ENCODE results near the gene MEAF6.
"Not testable (repeated sequence)": the region's sequence is repeated elsewhere in the genome, so short reads cannot be mapped to it uniquely, and the experiment has no call there.

Gene MEAF6

DNA sequence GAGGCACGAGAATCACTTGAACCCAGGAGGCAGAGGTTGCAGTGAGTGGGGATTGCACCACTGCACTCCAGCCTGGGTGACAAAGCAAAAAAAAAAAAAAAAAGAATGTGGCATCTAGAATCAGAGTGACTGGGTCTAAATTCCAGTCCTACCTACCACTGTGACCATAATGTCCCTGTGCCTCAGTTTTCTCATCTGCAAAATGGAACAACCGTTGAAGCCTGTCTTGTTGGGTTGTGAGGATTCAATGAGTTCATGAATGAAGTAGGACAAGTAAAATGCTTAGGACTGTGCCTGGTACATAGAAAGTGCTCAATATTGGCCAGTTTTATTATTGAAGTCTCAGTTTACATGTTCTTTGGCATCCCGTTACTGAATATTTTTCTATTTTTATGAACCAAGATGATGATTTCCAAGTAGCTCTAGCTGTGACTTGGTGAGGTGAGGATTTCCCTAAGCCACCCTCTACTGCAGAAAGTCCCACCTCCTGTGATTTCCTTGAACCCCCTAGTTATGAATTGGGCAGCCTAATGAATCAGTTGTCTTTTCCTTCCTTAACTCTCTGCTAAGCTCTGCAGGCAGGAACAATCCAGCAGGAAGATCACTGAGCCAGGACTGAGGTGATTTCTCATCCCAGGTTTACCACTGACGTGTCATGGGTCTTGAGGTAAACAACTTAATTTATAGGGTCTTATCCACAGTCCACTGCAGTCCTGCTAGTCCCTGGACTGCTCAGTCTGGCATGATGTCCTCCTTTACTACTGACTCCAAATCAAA is 18.9 kb upstream of the MEAF6 start:
- intact Hi-C loops (cut with DNase I): no loop called here
- no peak for DNase-seq

DNA sequence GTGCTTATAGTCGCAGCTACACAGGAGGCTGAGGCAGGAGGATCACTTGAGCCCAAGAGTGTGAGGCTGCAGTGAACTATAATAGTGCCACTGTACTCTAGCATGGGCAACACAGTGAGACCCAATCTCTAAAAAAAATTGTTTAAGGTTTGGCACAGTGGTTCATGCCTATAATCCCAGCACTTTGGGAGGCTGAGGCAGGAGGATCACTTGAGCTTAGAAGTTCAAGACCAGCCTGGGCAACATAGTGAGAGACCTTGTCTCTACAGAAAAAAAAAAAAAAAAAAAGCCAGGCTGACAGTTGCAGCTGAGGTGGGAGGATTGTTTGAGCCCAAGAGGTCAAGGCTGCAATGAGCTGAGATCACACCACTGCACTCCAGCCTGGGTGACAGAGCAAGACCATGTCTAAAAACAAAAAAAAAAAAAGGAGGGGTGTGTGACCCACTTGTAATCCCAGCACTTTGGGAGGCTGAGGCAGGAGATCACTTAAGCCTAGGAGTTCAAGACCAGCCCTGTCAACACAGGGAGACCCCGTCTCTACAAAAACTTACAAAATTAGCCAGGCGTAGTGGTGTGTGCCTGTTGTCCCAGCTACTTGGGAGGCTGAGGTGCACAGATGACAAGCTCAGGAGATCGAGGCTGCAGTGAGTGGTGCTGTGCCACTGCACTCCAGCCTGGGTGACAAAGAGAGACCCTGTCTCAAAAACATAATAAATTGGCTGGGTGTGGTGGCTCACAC is 18.0 kb upstream of the MEAF6 start:
- DNase-seq; intact Hi-C loops (cut with DNase I): not testable (repeated sequence)

DNA sequence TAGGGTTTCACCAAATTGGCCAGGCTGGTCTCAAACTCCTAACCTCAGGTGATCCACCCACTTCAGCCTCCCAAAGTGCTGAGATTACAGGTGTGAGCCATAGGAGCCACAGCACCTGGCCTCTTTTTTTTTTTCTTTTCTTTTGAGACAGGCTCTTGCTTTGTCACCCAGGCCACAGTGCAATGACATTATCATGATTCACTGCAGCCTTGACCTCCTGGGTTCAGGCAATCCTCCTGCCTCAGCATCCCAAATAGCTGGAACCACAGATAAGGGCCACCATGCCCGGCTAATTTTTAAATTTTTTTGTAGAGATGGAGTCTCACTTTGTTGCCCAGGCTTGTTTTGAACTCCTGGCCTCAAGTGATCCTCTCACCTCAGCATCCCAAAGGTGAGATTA is 15.3 kb upstream of the MEAF6 start:
- intact Hi-C loops (cut with DNase I); DNase-seq: not testable (repeated sequence)

DNA sequence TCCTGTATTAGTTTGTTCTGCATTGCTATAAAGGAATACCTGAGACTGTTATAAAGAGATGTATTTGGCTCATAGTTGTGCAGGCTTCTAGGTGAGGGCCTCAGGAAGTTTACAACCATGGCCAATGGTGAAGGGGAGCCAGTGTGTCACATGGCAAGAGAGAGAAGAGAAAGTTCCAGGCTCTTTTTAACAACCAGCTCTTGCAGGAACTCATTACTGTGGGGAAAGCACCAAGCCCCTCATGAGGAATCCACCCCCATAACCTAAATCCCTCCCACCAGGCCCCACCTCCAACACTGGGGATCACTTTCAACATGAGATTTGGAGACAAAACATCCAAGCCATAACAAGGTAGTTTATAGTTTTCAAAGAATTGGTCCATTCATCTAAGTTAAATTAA is 5.0 kb upstream of the MEAF6 start:
- intact Hi-C loops (cut with DNase I): no loop called here

DNA sequence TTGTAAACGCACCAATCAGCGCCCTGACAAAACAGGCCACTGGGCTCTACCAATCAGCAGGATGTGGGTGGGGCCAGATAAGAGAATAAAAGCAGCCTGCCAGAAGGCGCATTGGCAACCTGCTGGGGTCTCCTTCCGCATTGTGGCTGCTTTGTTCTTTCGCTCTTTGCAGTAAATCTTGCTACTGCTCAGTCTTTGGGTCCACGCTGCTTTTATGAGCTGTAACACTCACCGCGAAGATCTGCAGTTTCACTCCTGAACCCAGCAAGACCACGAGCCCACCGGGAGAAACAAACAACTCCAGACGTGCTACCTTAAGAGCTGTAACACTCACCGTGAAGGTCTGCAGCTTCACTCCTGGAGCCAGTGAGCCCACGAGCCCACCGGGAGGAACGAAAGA is 4.4 kb upstream of the MEAF6 start:
- intact Hi-C loops (cut with DNase I); DNase-seq: not testable (repeated sequence)

More for the DNA sequence above, 5.0 kb upstream of the MEAF6 start:
- DNase-seq: no peak

DNA sequence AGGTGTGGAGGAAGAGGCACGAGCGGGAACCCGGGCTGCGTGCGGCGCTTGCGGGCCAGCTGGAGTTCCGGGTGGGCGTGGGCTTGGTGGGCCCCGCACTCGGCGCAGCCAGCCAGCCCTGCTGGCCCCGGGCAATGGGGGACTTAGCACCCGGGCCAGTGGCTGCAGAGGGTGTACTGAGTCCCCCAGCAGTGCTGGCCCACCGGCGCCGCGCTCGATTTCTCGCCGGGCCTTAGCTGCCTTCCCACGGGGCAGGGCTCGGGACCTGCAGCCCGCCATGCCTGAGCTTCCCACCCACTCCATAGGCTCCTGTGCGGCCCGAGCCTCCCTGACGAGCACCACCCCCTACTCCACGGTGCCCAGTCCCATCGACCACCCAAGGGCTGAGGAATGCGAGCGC is 3.7 kb upstream of the MEAF6 start:
- intact Hi-C loops (cut with DNase I); DNase-seq: not testable (repeated sequence)

DNA sequence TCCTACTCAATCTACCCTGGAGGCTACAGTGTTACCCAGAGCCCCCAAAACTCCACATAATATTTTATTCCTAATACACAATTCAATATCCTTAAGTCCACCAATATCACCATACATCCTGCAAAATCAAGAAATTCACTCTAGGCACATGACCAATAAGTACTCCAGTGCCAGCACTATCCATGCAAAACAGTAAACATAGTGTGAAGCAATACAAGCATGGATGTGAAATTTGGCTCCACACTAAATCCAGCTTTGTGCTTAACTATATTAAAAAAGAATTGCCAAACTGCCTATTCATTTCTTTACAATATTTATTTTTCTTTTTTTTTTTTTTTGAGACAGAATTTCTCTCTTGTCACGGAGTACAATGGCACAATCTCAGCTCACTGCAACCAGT is 3.0 kb upstream of the MEAF6 start:
- intact Hi-C loops (cut with DNase I): no loop called here
- no peak for DNase-seq

DNA sequence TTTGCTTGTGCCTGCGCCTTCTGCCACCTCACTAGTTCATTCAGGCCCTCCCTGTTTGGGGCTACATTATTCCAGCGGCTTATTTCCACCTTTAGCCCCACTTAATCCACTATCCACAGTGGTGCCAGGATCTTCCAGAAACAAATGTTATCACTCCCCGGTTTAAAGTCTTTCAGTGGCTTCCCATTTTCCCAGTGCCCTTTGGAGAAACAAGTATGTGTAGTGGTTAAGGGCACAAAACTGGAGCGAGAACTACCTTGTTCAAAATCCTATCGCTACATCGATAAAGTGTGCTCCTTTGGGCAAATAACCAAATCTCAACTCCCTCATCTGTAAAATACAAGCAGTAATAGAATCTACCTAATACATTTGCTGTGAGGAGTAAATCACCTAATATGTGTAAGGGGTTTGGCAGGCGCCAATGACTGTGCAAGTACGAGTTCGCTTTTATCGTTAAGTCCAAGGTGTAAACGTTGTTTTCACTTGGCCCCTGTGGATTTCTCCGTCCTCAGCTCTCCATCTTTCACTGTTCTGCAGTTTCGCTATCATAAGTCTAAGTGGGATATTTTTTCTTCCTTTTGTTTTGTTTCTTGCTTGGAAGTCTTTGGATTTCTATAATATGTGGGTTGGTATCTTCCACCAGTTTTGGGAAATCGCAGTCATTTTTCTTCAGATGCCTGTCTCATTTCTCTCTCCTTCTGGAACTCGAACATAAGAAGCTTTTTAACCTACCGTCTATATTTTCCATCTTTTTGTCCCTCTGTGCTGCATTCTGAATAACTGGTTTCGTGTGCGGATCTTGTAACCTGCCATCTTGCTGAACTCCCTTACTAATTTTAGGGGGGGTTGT is 844 bp upstream of the MEAF6 start:
- DNase-seq: no peak
- intact Hi-C loops (cut with DNase I): loop anchor here (2.0 kb wide), 1 partner anchor 39 kb away; the partner anchor contains the start of gene SNIP1

DNA sequence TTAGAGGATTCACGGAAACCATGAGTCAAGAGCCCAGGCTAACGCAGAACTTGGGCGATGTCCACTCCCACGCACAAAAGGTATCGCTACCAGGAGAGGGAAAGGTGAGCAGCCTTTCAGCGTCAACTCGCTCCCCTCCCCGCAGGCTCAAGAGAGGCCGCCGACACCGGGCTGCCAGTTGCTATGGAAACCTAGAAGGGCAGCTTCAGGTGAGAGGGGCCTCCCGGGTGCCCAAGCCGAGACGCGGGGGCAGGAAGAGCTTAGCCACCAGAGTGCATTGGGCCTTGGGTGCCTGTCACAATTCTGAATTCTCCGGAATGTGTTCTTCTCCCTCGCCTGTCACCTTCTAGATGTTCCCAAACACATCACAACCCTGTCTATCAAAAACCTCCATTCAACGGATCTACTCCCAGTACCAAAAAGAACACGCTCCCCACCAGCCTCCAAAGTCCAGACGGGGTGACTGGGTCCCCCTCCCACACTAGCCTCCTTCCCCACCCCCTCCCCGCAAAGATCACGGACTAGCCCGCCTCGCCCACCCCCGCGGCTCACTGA is 694 bp downstream of the MEAF6 start:
- DNase-seq: peak in 8 of 10 donors; percentile 9 to 86 (median 28)
- intact Hi-C loops (cut with DNase I): loop anchor here (2.0 kb wide), 1 partner anchor 41 kb away; the partner anchor contains the start of gene SNIP1

DNA sequence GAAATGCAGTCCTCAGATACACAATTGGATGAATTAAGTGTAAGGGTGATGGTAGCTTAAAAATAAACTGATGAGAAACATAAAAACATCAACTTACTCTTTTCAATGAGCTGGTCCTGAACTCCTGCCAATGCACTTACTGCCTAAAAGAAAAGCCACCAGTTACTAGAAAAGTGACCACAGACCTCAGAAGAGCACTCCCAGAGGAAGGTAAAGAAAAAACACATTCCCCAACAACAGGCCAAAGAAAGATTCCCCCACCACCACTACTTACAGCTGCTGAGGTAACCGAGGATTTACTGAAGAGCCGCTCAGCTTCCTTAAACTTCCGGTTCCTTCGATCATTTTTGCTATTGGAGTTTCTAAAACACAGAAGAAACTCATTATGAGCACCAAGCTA is 5.4 kb downstream of the MEAF6 start:
- intact Hi-C loops (cut with DNase I): no loop called here
- no peak for DNase-seq

DNA sequence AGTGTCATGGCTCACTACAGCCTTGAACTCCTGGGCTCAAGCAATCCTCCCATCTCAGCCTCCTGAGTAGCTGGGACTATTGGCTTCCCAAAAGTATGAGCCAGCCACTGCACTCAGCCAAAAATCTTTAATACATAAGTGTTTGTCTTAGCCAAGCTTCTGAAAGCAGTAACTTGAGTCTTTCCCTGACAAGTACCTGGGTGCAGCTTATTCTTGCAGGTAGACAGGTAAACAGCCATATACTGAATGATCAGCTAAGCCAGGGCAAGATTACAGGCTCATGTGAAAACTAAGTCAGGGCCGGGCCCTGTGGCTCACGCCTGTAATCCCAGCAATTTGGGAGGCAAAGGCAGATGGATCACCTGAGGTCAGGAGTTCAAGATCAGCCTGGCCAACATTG is 7.8 kb downstream of the MEAF6 start:
- no peak for DNase-seq
- intact Hi-C loops (cut with DNase I): no loop called here

DNA sequence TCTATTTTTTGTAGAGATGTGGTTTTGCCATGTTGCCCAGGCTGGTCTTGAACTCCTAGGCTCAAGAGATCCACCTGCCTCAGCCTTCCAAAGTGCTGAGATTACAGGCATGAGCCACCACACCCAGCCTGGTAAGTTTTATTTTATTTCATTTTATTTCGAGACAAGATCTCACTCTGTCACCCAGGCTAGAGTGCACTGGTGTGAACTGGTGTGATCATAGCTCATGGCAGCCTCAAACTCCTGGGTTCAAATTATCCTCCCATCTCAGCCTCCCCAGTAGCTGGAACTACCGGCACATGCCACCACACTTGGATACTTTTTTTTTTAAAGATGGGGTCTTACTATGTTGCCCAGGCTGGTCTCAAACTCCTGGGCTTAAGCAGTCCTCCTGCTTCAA is 11.8 kb downstream of the MEAF6 start:
- intact Hi-C loops (cut with DNase I); DNase-seq: not testable (repeated sequence)

DNA sequence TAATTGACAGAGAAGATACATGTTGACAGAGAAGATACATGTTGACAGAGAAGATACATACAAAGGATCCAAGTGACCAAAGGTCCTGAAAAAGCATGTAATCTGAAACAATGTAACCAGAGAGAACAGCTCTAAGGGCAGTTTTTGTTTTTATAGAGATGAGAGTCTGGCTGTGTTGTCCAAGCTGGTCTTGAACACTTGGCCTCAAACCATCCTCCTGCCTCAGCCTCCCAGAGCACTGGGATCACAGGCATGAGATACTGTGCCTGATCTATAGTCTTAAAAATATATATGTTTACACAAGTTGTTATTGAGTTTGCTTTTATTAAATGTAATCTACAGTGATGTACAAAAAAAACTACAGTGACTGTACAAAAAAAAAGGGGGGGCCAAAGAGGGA is 12.5 kb downstream of the MEAF6 start:
- intact Hi-C loops (cut with DNase I): no loop called here
- DNase-seq: no peak

DNA sequence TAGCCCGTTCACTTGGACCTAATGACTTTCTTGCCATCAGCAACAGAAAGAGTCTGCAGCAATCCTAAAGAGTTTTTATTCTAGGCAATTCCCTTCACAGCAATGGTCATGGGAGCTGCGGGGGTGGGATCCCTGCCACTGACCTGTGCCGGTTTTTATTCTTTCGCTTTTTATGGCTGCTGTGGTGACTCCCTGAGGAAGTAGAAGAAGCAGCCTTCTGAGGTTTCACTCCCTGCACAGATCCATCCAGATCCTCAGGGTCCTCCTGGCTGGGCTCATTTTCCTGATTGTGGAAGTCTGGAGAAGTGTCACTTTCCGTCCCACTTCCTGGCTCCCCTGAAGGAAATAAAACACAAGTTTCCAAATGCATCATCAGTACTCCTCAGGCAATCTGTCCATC is 12.9 kb downstream of the MEAF6 start:
- intact Hi-C loops (cut with DNase I): no loop called here
- no peak for DNase-seq

DNA sequence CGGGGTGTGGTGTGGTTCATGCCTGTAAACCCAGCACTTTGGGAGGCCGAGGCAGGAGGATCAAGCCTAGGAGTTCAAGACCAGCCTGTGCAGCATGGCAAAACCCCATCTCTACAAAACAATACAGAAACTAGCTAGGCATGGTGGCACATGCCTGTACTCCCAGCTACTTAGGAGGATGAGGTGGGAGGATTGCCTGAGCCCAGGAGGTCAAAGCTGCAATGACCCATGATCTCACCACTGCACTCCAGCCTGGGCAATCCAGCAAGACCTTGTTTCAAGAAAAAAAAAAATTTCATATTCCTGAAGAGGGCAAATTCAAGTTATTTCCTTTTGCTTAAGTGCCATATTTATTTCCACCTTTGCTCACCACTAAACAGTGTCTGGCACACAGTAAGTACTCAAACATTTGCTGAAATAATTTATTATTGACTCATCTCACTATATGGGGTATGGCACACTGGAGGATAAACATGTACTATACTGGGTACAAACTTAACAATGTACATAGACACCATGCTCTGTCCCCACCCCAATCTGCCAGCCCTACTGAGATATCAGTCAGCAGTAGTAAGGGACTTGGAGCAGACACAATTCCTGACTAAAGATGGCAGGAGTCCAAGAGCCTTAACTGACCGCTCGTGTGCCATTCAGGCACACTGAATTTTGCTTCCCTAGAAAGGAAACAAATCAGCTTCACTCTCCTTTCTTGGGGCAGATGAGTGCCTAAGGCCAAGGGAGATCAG is 15.5 kb downstream of the MEAF6 start:
- intact Hi-C loops (cut with DNase I): no loop called here
- DNase-seq: peak in 1 of 10 donors; percentile 54

DNA sequence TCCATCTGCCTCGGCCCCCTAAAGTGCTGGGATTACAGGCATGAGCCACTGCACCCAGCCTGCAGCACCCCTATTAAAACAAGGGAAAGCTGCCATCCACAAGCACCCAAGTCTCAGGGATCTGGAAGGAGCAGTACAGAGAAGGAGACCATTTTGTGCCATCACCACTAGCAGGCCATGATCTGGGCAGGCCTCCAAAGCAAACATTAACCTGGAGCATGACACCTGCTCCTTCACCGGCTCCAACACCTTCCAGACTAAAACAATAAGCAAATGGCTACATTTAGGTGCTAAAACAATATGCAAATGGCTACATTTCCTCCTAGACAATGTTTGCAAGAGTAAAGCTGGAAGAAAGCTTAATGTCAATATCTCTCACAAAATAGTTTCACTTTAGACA is 16.7 kb downstream of the MEAF6 start:
- intact Hi-C loops (cut with DNase I): no loop called here
- DNase-seq: no peak

DNA sequence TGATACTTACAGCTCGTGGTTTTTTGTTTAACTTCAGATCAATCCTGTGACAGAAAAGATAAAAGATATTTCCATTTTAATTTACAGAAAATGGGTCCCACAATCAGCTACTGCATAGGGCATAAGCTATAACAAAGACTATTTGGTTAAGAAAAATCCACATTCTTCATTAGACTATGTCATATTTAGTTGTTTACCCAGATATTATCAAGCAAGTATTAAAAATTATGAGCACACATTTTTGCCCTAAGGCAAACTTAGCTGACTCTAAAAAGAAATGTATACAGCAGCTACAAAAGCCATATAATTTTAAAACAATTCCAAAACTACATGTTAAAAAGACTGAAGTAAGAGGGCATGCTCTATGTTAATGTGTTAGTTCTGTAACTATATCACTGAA is 18.7 kb downstream of the MEAF6 start:
- intact Hi-C loops (cut with DNase I): no loop called here

DNA sequence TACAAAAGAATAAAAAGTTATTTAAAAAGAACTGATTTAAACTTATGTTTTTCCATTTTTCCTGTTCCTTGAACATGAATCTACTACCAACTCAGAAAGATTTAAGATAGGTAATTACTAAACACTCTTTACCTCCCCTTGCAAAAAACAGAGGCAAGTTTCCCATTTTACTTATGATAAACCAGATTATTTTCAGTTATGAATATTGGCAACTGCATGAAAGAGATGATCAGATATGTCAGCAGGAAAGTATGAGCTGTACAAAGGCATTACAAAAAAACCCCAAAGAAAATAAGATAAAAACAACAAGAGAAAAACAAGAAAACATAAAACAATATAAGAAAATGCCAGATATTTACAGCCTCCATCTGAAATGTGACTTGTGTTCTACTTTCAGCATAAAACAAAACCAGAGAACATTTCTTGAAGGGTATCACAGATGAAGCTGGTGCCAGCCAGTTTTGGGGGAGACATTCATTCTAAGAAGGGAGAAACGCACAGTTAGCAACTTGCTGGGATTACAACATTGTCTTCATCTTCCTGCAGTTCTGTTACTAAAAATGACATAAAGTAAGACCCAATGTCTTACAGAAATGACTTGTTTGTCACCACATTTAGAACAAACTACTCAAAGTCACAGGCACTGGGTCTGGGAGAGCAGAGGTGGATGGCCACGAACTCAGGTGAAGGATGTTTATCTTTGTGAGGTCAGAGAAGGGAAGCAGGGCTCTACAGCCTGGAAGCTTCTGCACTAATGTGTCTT is 21.0 kb downstream of the MEAF6 start:
- no peak for DNase-seq
- intact Hi-C loops (cut with DNase I): no loop called here

More for the DNA sequence above, 18.7 kb downstream of the MEAF6 start:
- no peak for DNase-seq

DNA sequence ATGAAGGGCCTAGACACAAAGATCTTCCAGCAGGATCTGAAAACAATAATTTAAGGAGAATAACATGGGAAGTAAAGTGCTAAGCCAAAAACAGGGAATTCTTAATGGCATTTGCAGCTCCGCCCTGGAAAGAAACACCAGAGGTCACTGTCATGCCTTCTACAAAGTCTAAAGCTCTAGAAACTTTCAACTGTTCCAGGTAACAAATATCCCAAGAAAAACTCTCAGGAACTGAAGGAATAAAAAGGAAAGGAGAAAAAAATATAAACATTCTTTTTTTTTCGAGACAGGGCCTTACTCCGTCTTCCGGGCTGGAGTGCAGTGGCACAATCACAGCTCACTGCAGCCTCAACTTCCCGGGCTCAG is 27.0 kb downstream of the MEAF6 start:
- DNase-seq: no peak
- intact Hi-C loops (cut with DNase I): loop anchor here (1.0 kb wide), 1 partner anchor 32 kb away; no protein-coding TSS in a partner anchor

All from posterior cingulate gyrus (tissue), 11 donors.